Measurements from ENCODE around the gene WBP2NL. TPM values are rescaled to one million over a fixed set of nuclear protein-coding genes. Genes with fewer than 3 reads are reported as not detected.
"Not testable (repeated sequence)": the region's sequence is repeated elsewhere in the genome, so short reads cannot be mapped to it uniquely, and the experiment has no call there.

The WBP2NL gene
- 1 to 10 TPM in 2 of 4 donors, not detected in 2; 3.7 to 6.6 TPM for total RNA-seq

- no peak within 1 kb of the TSS for H3K27ac ChIP-seq
- H3K36me3 ChIP-seq = no peaks in the 10 kb centered on the region
- TF ChIP-seq CTCF (IDR thresholded peaks at IDR 0.05) (no peak), POLR2A (IDR thresholded peaks at IDR 0.05) (peak in 1 of 2 donors; percentile 33)
- no peaks in the 10 kb centered on the region for H3K4me1 ChIP-seq
- H3K27me3 ChIP-seq = no peaks in the 10 kb centered on the region
- no peaks in the 10 kb centered on the region for H3K9me3 ChIP-seq
- peak; percentile 55 to 67 for DNase-seq
- H3K4me3 ChIP-seq = peak within 1 kb of the TSS; percentile 32 to 39
- intact Hi-C loops (cut with DNase I; ENCODE audit: low total_unique reads) = no loop called here
Measured at GRCh38 chr22:41998361-41999261, at the start of gene WBP2NL. WBP2NL (plus strand) TSS chr22:41998788; CDS start chr22:41998819, 31 bp downstream.

- not testable (repeated sequence) for H3K4me1 ChIP-seq
- intact Hi-C loops (cut with DNase I; ENCODE audit: low total_unique reads) = loop anchor here (10.0 kb wide), 1 partner anchor 124 kb away; no protein-coding TSS in a partner anchor
Measured at GRCh38 chr22:41948928-41949296, 49.7 kb upstream of the WBP2NL start.

GRCh38 chr22:41949297-41949965, 49.2 kb upstream of the WBP2NL start:
- Histone ChIP-seq H3K9me3 (no peaks in the 10 kb centered on the region), H3K36me3 (no peaks in the 10 kb centered on the region), H3K27ac (no peak overlapping the region), H3K27me3 (no peaks in the 10 kb centered on the region), H3K4me3 (no peak overlapping the region), H3K4me1 (peaks cover 0 to 6% of the 10 kb centered on the region in 2 donors)
- TF ChIP-seq CTCF (IDR thresholded peaks at IDR 0.05) = no peak
- no peak for TF ChIP-seq POLR2A (IDR thresholded peaks at IDR 0.05)
- no peak for DNase-seq
- intact Hi-C loops (cut with DNase I; ENCODE audit: low total_unique reads) = loop anchor here (10.0 kb wide), 1 partner anchor 125 kb away; no protein-coding TSS in a partner anchor

More at GRCh38 chr22:41948928-41949296, 49.7 kb upstream of the WBP2NL start:
- not testable (repeated sequence) for H3K9me3 ChIP-seq, DNase-seq, H3K4me3 ChIP-seq, H3K36me3 ChIP-seq, H3K27ac ChIP-seq, H3K27me3 ChIP-seq

- Histone ChIP-seq H3K27me3 (no peaks in the 10 kb centered on the region), H3K27ac (no peak within 1 kb of the TSS), H3K4me3 (no peak within 1 kb of the TSS), H3K4me1 (no peaks in the 10 kb centered on the region), H3K36me3 (no peaks in the 10 kb centered on the region), H3K9me3 (no peaks in the 10 kb centered on the region)
- TF ChIP-seq POLR2A (IDR thresholded peaks at IDR 0.05) (no peak), CTCF (IDR thresholded peaks at IDR 0.05) (no peak)
- DNase-seq = no peak
- intact Hi-C loops (cut with DNase I; ENCODE audit: low total_unique reads) = loop anchor here (5.0 kb wide), 1 partner anchor 1010 kb away; no protein-coding TSS in a partner anchor
Measured at GRCh38 chr22:41951898-41952474, 46.6 kb upstream of the WBP2NL start, which contains the start of gene SMIM45. SMIM45 (plus strand) TSS chr22:41952150.

- intact Hi-C loops (cut with DNase I; ENCODE audit: low total_unique reads) = loop anchor here (5.0 kb wide), 1 partner anchor 1010 kb away; no protein-coding TSS in a partner anchor
- TF ChIP-seq POLR2A (IDR thresholded peaks at IDR 0.05) (no peak), CTCF (IDR thresholded peaks at IDR 0.05) (no peak)
- Histone ChIP-seq H3K27me3 (no peaks in the 10 kb centered on the region), H3K9me3 (no peaks in the 10 kb centered on the region), H3K36me3 (no peaks in the 10 kb centered on the region), H3K4me3 (no peak overlapping the region), H3K4me1 (no peaks in the 10 kb centered on the region), H3K27ac (no peak overlapping the region)
- DNase-seq = no peak
Measured at GRCh38 chr22:41952713-41953112, 45.9 kb upstream of the WBP2NL start.
